Activated T-cell treated with anti-CD3 and anti-CD28 coated beads for 24 hours (primary cell): ENCODE data around the gene PTTG1IP.

Experiments
- DNase-seq: peaks from one replicate; pipeline ENCODE4 v3.0.0-alpha.2; 2020; ENCODE audit warnings: low read depth

Gene PTTG1IP

DNA sequence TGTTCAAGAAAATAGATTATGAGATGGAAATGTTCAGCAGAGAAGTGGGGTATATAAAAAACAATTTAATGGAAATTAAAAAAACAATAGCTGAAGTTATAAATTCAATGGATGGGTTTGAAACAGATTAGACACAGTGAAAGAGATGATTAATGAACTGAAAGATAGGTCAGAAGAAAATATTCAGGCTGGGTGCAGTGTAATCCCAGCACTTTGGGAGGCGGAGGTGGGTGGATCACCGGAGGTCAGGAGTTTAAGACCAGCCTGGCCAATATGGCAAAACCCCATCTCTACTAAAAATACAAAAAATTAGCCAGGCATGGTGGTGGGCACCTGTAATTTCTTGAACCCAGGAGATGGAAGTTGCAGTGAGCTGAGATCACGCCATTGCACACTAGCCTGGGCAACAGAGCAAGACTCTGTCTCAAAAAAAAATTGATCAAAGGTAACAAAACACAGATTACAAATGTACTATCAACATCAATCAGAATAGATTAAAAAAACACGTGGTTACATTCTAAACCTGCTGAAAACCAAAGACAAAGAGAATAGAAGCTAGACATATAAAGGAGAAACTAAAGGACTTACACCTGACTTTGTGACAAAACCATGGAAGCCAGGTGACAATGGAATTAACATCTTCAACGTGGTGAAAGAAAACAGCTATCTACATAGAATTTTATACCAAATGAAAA is 50.9 kb downstream of the PTTG1IP start:
- DNase-seq: no peak

DNA sequence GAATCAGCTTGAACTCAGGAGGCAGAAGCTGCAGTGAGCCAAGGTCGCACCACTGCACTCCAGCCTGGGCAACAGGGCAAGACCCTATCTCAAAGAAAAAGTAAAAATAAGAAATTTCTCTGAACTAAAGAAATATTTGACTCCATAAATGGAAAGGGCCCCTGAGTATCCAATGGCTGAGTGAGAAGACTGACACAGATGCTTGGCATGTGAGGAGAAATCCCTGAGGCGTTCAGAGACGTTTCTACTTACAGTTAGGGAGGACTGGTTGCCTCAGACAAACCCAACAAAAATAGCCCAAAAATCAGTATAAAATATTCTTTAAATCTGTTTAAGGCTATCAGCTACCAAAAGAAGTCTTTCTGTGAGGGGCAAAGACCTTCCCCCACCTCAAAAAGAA is 52.6 kb downstream of the PTTG1IP start:
- DNase-seq: no peak

- DNase-seq: no peak
These were observed 53.9 kb downstream of the PTTG1IP start for GRCh38 chr21:44819283-44820243.

- no peak for DNase-seq
These were observed 54.9 kb downstream of the PTTG1IP start for GRCh38 chr21:44818640-44819011.

DNA sequence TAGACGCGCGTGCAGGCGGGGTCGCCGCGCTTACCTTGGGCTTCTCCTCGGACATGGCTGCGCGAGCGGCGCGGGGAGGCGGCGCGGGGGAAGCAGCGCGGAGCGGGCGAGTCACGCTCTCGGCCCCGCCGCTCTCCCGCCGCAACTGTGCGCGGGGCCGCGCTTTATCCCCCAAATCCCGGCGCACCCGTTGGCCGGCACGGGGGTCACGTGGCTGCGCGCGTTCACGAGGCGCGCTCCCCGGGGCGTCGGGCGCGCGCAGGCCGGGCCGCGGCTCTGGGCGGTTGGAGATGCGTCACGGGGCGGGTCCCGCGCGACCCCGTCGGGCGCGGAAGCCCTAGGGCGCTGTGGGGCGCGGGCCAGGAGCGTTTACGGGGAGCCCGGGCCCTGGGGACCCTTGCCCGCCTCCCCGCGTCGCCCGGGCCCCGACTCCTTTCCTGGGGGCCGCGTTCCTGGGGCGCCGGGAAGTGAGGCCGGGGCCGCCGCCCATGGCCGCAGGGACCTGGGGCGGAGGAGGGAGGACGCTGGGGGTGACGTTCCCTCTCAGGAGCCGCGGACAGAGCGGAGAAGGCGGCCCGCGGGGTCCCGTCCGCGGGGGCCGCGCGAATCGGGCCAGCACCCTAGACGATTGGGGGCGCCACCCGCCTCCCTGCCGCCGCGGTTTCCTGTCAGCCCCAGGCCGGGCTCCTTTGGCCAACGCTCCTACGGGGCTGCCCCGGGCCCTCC is 55.4 kb downstream of the PTTG1IP start, which contains the start of gene SUMO3:
Gene SUMO3, minus strand, starts transcription at position 149 of the 726 bp plus-strand sequence. Its CDS starts 94 bp downstream, at position 55.
- peak; percentile 84 for DNase-seq

GRCh38 chr21:44817506-44817880 is 56.0 kb downstream of the PTTG1IP start:
- peak; percentile 90 for DNase-seq

DNA sequence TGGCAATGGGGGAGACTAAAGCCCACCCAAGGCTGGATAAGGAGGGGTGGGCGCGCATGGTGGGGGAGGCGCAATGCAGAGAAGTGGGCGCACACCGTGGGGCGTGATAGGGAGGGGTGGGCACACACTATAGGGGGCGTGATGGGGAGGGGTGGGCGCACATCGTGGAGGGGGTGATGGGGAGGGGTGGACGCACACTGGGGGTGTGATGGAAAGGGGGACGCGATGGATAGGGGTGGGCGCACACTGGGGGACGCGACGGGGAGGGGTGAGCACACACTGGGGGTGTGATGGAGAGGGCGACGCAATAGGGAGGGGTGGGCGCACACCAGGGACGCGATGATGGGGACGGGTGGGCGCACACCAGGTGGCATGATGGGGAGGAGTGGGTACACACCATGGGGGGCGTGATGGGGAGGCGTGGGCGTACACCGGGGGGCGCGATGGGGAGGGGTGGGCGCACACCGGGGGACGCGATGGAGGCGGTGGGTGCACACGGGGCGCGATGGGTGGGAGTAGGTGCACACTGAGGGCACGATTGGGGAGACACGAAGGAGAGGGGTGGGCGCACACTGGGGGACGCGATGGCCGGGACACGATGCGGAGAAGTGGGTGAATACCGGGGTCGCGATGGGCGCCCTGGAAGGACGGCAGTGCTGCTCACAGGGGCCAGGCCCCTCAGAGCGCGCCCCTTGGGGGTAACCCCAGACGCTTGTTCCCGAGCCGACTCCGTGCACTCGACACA is 56.6 kb downstream of the PTTG1IP start:
- no peak for DNase-seq

DNA sequence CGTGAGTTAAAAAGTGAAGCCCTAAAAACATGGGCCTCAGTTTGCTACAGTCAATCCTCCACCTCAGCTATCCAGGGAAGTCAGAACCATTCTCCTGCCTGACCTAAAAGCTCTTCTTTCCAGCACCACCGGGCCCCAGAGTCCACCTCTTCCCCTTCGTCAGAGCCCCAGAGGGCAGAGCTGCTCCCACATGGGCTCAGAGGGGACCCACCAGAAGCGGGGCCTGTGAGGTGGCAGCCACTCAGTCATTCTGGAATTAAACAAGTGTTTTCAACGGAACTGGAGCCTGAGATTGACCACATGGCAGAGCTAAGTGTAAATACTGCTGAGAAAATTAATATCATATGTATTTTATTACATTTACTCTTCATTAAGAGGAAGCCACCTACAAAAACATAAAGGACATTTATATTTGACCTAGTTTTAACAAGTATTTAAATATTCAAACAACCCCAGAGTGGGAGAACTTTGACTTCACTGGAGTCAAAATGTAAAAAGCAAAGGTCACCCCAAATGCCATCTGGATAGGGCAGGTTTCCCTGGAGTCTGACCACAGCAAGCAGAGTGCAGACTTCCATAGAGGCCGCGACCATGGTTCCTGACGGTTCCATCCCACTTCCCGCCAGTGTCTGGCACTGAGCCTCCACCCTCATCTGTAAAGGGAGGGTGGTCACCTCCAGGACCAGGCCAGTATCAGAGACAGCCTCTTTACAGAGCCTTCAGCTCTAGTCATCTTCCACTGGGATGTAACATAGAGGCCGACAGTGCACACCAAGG is 57.5 kb downstream of the PTTG1IP start:
- DNase-seq: no peak

DNA sequence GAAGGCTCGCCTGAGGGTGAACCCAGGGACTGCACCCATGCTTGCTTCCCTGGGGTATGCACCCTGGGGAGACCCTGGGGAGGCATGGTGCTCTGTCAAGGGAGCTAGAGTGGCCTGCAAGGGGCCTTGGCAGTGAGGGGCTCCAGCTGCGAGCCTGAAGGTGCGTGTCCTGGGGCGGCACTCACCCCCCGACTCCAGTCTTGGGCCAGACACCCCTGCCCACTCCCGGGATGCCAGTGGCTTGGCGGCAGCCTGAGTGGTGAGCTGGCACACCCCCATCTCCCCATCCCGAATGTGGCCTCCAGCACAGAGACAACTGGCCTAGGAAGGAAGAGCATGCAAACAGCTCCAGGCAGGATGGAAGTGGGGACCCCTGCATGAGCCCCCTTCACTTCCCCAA is 58.3 kb downstream of the PTTG1IP start:
- DNase-seq: no peak

DNA sequence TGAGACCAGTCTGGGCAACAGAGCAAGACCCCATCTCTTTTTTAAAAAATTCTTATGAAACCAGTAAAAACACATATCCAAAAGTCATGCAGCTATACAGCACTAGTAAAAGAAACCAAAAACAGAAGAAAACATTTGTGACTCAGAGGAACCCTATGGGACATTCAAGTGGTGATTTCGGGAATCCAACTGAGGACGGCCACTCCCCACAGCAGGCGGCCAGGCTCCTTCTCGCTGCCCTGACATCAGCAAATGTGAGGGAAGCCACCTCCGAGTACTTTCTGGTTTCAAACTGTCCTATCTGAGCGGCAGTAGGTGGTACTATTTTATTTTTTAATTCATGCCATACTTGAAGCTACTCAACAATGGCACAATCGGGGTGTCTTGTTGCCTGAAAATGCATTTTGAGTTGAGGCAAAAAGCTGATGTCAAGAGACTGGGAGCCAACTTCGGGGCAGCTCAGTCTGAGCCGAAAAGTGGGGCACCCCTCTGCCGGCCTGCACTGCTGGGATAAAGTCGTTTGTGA is 58.9 kb downstream of the PTTG1IP start:
- DNase-seq: no peak

GRCh38 chr21:44813727-44814126 is 59.8 kb downstream of the PTTG1IP start:
- DNase-seq: no peak

DNA sequence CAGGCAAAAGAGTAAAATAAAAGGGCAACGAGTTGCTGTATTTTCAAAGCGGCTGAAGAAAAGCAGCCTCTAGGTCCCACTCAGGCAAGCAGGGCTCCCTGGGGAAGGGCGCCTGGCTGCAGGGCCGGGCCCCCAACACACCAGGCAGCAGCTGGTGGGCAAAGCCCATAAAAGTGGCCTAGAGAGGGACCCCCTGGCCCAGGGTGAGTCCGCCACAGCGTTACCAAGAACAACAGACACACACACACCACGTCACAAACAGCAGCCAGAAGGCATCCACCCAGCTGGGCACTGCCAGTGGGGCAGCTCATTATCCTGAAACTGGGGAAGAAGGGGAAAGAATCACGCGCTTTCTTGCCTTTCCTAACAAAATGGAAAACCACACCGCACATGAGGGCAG is 60.3 kb downstream of the PTTG1IP start:
- no peak for DNase-seq

- no peak for DNase-seq
These were observed 60.9 kb downstream of the PTTG1IP start for GRCh38 chr21:44812640-44813039.

GRCh38 chr21:44810779-44811178 is 62.7 kb downstream of the PTTG1IP start:
- no peak for DNase-seq

DNA sequence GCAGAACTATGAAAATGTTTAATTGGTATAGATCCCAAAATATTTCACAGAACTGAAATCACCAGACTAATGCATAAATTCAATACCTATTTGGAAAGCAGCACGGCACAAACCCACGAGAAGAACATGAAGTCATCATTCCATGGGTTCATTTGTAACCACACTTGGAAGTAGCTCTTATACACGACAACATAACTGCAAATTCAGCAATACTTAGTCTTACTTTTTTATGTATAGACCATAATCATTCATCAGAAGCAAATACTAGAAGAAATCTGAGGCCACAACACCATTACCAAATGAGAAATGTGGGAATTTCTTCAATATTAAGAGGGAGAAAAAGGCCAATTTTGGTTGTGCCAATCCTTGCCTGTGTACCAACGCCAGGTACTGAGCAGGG is 67.6 kb downstream of the PTTG1IP start:
- no peak for DNase-seq

DNA sequence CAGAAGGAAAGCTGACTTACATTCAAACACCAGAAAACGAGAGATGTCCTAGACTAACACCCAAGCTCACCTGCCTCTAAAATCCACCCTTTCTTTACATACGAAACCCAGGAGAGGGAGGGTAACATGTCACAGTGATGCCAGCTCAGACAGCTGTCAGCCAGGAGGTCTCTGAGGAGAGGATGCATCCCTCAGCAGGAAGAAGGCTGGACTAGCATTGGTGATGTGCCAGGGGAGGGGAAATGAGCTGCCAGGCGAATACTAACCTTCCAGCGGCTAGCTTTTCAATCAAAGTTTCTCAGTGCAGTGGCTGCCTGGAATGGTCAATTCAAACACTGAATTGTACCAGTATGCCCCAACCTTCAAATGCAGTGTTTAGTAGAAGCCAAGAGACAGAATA is 68.3 kb downstream of the PTTG1IP start:
- no peak for DNase-seq

GRCh38 chr21:44804762-44805161 is 68.7 kb downstream of the PTTG1IP start:
- DNase-seq: no peak

GRCh38 chr21:44803651-44804050 is 69.8 kb downstream of the PTTG1IP start:
- DNase-seq: no peak

- no peak for DNase-seq
These were observed 70.9 kb downstream of the PTTG1IP start for GRCh38 chr21:44802396-44803153.
